Activated CD4-positive, alpha-beta T cell treated with anti-CD3 and anti-CD28 coated beads, Interleukin-2, Interleukin-4, amounts not matched to agents 100 ng/mL and 50 ng/mL, durations not matched to agents 16 hours and 8 hours (primary cell): Measurements from ENCODE around the gene SNX10.

Experiments used
- DNase-seq: peaks from one replicate; pipeline ENCODE4 v3.0.0-alpha.2; 2020; ENCODE audit warnings: low spot score

Gene SNX10

GRCh38 chr7:26337232-26337865, 45.7 kb downstream of the SNX10 start:
- no peak for DNase-seq

GRCh38 chr7:26340476-26341018, 48.9 kb downstream of the SNX10 start:
- no peak for DNase-seq

- DNase-seq, result no peak
Measured at GRCh38 chr7:26343320-26343832, 51.7 kb downstream of the SNX10 start.

DNA sequence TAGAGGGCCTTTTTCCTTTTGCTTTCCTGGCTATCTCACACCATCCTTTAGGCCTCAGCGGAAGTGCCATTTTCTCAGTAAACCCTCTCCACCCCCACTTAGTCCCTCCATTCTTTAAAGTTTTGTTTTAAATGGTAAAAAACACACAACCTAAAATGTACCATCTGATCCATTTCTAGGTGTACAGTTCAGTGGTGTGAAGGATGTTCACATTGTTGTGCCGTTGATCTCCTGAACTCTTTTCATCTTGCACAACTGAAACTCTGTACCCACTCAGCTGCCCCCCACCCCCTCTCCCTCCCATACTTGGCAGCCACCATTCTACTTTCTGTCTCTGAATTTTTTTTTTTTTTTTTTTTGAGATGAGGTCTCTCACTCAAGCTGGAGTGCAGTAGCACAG, 52.2 kb downstream of the SNX10 start:
- no peak for DNase-seq

DNA sequence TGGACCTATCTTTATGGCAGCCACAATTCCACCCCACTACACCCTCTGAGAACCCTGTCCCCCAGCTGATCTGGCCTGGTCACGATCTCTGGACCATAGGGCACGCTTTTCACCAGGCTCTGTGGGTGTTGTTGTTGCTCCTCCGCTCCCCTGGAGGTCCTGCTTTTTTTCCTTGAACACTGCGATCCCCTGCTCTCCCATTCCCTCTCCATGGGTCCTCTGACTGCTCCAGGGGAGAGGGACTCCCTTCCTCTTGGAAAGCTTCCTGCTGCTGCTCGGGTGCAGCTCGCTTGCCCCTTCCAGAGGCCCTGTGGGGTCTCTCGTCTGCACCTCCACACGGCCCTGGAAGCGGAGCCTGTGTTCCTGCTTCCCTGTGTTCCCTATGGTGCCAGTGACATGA, 53.5 kb downstream of the SNX10 start:
- no peak for DNase-seq

GRCh38 chr7:26345837-26346236, 54.2 kb downstream of the SNX10 start:
- DNase-seq, result no peak

- DNase-seq, result no peak
Measured at GRCh38 chr7:26346611-26347203, 55.0 kb downstream of the SNX10 start.

GRCh38 chr7:26348234-26348851, 56.7 kb downstream of the SNX10 start:
- DNase-seq, result no peak

DNA sequence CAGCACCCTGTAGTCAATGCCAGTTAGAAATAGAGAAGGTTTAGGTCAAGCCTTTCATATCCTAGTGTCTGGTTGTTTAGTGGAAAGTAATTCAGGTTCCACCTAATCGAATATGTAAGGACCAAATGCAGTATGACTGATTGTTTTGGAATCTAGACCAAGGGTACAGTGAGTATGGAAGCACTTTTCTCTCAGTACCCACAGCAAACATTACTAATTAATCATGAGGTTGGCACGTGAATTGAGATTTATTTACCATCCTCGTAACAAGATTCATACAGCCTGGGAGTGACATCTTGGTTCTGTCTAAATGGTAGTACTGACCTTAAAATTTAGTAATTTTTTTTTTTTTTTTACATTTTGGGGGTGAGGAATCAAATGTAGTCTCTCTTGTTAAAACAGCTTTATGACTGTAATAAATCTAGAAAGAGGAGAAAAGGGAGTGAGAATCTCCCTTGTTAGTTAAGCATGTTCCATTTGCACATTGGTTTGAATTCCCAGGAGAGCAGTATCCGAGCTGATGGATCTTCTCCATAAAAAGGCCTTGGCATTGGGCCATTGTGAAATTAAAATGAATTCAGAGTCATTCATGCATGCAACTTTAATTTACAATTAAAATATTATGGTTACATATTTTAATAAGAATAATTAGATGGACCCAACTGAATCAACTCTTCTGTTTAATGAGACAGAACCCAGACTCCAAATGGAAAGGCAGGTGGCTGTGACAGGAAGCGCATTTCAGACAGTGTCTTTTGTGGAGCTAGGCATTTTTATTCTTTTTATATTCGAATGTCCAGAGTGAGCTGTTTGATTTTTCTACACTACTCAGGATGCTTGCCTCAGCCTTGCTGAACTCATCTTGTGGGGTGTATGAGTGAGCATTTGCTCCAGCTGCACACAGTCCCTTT, 57.6 kb downstream of the SNX10 start:
- no peak for DNase-seq

DNA sequence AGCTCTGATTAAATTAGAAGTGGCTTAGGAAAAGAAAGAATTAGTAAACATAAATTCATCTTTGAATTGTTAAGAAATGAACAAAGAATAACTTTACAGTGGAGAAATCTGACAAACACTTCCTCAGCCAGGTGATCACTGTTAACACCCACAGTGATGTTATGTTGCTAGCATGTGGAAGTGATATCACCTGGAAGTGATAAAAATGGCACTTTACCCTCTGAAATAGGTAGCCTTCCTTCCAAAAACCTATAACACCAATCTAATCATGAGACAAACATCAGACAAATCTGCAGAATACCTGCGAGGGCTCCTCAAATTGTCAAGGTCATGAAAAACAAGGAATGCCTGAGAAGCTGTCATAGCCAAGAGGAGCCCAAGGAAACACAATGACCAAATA, 59.5 kb downstream of the SNX10 start:
- DNase-seq, result no peak

- no peak for DNase-seq
Measured at GRCh38 chr7:26356229-26356628, 64.6 kb downstream of the SNX10 start.

DNA sequence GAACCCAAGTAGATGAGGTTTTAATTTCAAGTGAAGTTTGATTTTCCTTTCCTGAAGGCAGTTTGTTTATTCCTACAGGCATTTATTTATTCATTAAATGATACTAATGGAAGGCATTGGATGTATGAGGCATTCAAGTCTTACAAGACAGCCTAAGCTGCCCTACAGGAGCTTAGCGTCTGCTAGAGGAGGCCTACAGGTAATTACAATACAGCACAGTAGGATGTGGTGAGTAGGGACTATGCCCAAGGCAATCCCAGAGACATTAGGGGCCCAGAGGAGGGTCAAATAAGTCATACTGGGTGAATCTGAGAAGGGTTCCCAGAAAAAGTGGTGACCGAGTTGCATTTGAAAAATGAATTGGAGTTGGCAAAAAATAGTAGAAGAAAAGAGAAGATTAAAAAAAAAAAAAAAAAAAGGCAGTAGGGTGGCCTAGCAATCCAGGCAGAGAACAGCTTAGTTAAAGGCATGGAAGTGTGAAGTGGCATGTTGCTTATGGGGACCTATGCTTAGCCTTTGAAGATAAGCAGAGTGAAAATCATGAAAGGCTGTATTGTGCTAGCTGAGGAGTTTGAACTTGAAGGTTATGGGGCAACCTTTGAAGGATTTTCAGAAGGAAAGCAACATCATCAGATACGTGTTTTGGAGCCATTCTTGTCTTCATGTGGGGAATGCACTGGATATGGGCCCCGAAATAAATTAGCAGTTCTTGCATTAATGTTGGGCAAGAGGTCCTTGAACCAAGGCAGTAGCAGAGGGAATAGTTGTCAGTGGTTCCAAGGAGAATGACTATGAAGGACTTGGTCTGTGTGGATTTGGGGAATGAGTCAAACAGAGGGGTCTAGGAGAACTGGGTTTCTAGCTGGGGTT, 65.5 kb downstream of the SNX10 start:
- no peak for DNase-seq

GRCh38 chr7:26357799-26358151, 66.1 kb downstream of the SNX10 start:
- DNase-seq, result no peak

DNA sequence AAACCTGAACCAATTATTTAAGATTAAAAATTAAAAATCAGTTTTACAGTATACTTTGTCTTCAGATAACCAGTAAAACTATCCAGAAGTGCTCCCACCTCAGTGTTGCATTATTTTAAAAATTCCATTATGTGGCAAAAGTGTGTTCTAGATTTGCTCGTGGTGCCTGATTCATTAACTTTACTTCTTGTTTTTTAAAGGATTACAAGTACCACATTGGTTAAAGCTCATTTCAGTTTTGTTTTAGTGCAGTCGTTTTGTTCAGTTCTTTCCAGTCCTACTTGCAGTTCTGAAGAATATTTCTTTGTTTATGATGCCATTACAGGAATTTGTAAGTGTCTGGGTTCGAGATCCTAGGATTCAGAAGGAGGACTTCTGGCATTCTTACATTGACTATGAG, 69.0 kb downstream of the SNX10 start:
- DNase-seq, result no peak

GRCh38 chr7:26361637-26362036, 70.0 kb downstream of the SNX10 start:
- no peak for DNase-seq

DNA sequence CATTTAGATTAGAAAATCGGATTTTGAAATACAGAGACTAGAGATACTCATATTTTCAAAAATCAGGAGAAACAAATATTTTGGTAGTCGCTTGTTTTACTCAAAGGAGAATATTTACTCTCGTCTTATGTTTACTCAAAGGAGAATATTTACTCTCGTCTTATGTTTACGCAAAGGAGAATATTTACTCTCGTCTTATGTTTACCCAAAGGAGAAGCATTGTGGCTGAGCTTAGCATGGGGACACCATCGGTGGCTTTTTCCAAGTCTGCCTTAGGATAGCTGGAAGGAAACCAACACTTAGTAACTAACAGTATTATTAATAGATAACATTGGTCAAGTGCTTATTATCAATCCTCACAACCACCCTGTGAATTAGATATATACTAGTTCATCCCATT, 71.8 kb downstream of the SNX10 start:
- DNase-seq, result no peak

- peak; percentile 61 for DNase-seq
Measured at GRCh38 chr7:26365077-26365900, 73.6 kb downstream of the SNX10 start.

GRCh38 chr7:26365901-26366275, 74.2 kb downstream of the SNX10 start:
- peak; percentile 22 for DNase-seq

DNA sequence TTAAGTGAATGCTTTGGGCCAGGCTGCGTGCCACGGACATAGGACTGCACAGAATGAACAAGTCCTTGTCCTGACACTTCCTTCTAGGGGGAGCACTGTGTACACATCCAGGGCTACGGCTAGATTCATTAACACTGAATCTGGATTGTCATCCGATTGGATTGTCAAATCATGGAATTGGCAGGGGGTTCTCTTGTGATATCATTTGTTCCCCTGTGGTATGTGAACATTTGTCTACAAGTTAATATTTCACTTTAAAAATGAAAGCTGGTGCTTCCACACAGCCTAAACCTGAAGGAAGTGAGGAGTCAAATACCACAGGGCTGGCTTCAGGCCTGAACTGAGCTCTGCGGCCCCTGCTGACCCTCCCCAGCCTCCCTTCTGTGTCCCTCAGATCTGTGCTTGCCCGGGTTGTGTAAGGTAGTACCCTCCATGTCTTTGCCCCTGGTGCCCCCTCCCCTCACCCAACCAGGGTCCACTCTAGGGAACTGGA, 75.6 kb downstream of the SNX10 start:
- DNase-seq, result no peak

GRCh38 chr7:26368542-26368941, 76.9 kb downstream of the SNX10 start:
- DNase-seq, result no peak
